ENCODE data around the gene SUMO4.

- TF ChIP-seq CTCF (IDR thresholded peaks at IDR 0.05) (no peak), POLR2AphosphoS5 (IDR thresholded peaks at IDR 0.05; ENCODE audit: low read depth, low read length) (no peak), REST (IDR thresholded peaks at IDR 0.05; ENCODE audit: insufficient read depth in 1 of 2, low read depth in 2 of 2, low read length in 1 of 2) (no peak), SIN3A (IDR thresholded peaks at IDR 0.05; ENCODE audit: borderline replicate concordance, insufficient read depth, low read depth, low read length) (no peak)
Observed at GRCh38 chr6:149392093-149392492, 8.0 kb upstream of the SUMO4 start.
